ENCODE measurements around the gene CEP85L. TPM values are rescaled to one million over a fixed set of nuclear protein-coding genes. Genes with fewer than 3 reads are reported as not detected.

Gene CEP85L
- total and polyA plus RNA-seq, 2 of the 13 experiments (the other 11 are each of a cell fraction or from before 2014, with no cell fraction given) = 0.44 to 1.7 TPM

DNA sequence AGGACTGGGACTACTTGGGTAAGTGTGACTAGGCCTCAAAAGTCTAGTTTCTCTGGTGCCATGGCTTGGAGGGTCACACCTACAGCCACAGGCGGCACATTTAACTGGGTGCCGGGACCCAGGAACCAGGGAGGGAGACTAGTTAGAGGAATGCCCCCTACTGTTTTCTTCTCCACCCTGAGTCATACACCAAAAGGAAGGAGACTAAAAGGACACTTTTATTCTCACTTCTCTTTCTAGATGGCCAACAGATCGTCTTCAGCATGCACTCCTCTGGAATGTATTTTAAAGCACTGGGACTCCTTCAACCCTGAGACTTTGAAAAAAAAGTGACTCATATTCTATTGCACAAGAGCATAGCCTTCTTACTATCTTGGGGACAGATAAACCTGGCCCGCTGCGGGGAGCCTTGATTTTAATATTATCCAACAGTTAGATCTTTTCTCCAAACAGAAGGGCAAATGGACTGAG, 69.9 kb downstream of the CEP85L start:
- Histone ChIP-seq H3K4me2 (ENCODE audit: low read depth, low read length) (no peak overlapping the region), H3K79me2 (ENCODE audit: insufficient read depth, low read length) (no peaks in the 10 kb centered on the region), H3K4me3 (replicated peaks in 1 of 3; ENCODE audit: insufficient read depth in 1 of 3, low read depth in 2 of 3, low read length in 3 of 3) (no peak overlapping the region), H3K9me3 (ENCODE audit: low read length) (peaks cover 10% of the 10 kb centered on the region; the same call in 1 of the 2 replicates), H2AFZ (ENCODE audit: low read length) (no peak overlapping the region), H3K36me3 (replicated peaks in 1 of 2; ENCODE audit: control insufficient read depth in 1 of 2, insufficient read depth in 2 of 2, low read length in 2 of 2) (no peaks in the 10 kb centered on the region), H3K27me3 (ENCODE audit: control insufficient read depth in 1 of 2, insufficient read depth in 2 of 2, low read length in 2 of 2) (no peaks in the 10 kb centered on the region; a peak in 1 of 5 replicates), H4K20me1 (ENCODE audit: insufficient read depth, low read length) (no peaks in the 10 kb centered on the region), H3K27ac (ENCODE audit: extremely low read length, insufficient read depth, low read length) (no peak overlapping the region), H3K4me1 (ENCODE audit: insufficient read depth, low read length) (no peaks in the 10 kb centered on the region), H3K9ac (ENCODE audit: insufficient read depth, low read depth, low read length) (no peak overlapping the region)
- TF ChIP-seq KLF15 (CRISPR knock-in tag; IDR thresholded peaks at IDR 0.05; ENCODE audit: borderline replicate concordance) (no peak), CEBPB (IDR thresholded peaks at IDR 0.05; ENCODE audit: borderline replicate concordance, low read depth, low read length) (0 out of 2 replicates have a peak, but pooled peaks have one; percentile 15)
- POLR2A ChIA-PET = no interaction called here
- CTCF ChIA-PET (ENCODE audit: low intra/inter-chr PET ratio, low total read pairs) = interaction anchor here (1.2 to 2.0 kb wide), 3 partner anchors 298 to 741 kb away, joined by 8 to 25 read pairs (median 16); no protein-coding TSS in a partner anchor
- in situ Hi-C loops (cut with HindIII; ENCODE audit: extremely low pct_ligation_motif_present, low pct_unique_long_range_greater_than_20kb) = loop anchor here (25.0 kb wide), 2 partner anchors 594 to 744 kb away; no protein-coding TSS in a partner anchor
- intact Hi-C loops (cut with micrococcal nuclease; ENCODE audit: unreplicated experiment) = loop anchor here (2.0 to 10.0 kb wide), 2 partner anchors 17 to 1127 kb away; no protein-coding TSS in a partner anchor
- no peak for DNase-seq (ENCODE audit: low spot score)
- FAIRE-seq = no peak
- WGBS (ENCODE audit: low lambda C conversion rate) = 38% methylated on average over 5 of the region's 5 CpGs
- peak; percentile 29 for ATAC-seq
- BruUV-seq (replicated peaks) = no TSS peak

DNA sequence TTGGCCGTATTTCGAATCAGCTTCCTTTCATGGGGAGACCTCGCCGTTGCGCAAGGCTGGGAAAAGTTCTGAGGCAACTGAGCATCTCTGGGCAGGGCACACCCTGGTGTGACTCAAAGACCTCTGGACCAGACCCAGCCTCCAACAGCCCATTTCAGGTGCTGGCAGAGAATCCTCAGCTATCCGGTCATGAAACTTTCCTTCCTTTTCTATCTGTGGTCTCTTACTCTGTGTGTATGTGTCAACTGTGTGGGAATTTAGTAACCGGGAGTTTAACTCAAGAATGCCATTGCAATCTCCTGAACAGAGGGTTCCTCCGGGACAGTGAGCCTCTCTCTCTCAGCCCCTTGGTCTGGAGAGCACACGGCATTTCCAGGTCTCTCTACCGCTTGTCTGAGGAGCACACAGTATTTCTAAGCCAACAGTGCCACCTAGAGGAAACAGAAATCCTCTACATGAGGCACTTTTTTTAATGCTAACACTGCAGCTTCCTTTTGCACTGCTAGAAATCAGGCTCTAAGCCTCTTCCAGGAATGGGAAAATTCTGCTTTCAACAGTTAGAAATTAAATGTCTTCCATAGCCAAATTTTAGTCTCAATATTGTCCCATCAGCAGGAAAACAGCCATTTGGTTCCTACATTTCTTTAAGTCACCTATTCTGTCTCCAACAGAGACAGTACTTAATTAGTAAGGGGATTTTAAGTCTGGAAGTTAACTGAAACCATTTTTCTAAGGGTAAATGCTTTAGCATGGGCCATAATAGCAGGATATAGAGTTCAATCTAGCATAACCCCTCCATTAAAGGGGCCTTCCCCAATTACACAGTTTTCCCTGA, 70.6 kb downstream of the CEP85L start:
- H3K27ac ChIP-seq (ENCODE audit: extremely low read length, insufficient read depth, low read length) = no peak overlapping the region
- H3K9me3 ChIP-seq (ENCODE audit: low read length) = peaks cover 10% of the 10 kb centered on the region; the same call in 1 of the 2 replicates
- H4K20me1 ChIP-seq (ENCODE audit: insufficient read depth, low read length) = no peaks in the 10 kb centered on the region
- ATAC-seq (peak; percentile 97), FAIRE-seq (peak; percentile 98), DNase-seq (ENCODE audit: low spot score) (peak; percentile 75)
- no peak overlapping the region for H2AFZ ChIP-seq (ENCODE audit: low read length)
- H3K4me2 ChIP-seq (ENCODE audit: low read depth, low read length) = no peak overlapping the region
- intact Hi-C loops (cut with micrococcal nuclease; ENCODE audit: unreplicated experiment) (loop anchor here (1.0 to 10.0 kb wide), 4 partner anchors 16 to 1126 kb away; no protein-coding TSS in a partner anchor), in situ Hi-C loops (cut with HindIII; ENCODE audit: extremely low pct_ligation_motif_present, low pct_unique_long_range_greater_than_20kb) (loop anchor here (25.0 kb wide), 2 partner anchors 594 to 744 kb away; no protein-coding TSS in a partner anchor)
- no TSS peak for BruUV-seq (replicated peaks)
- no peaks in the 10 kb centered on the region for H3K36me3 ChIP-seq (replicated peaks in 1 of 2; ENCODE audit: control insufficient read depth in 1 of 2, insufficient read depth in 2 of 2, low read length in 2 of 2)
- H3K4me3 ChIP-seq (replicated peaks in 1 of 3; ENCODE audit: insufficient read depth in 1 of 3, low read depth in 2 of 3, low read length in 3 of 3) = no peak overlapping the region
- H3K79me2 ChIP-seq (ENCODE audit: insufficient read depth, low read length) = no peaks in the 10 kb centered on the region
- POLR2A ChIA-PET = no interaction called here
- CTCF ChIA-PET (ENCODE audit: low intra/inter-chr PET ratio, low total read pairs) = interaction anchor here (0.6 to 2.0 kb wide), 4 partner anchors 172 to 740 kb away, joined by 3 to 25 read pairs (median 12); no protein-coding TSS in a partner anchor
- H3K27me3 ChIP-seq (ENCODE audit: control insufficient read depth in 1 of 2, insufficient read depth in 2 of 2, low read length in 2 of 2) = no peaks in the 10 kb centered on the region; a peak in 1 of 5 replicates
- H3K4me1 ChIP-seq (ENCODE audit: insufficient read depth, low read length) = no peaks in the 10 kb centered on the region
- WGBS (ENCODE audit: low lambda C conversion rate) = 42% methylated on average over 10 of the region's 10 CpGs
- H3K9ac ChIP-seq (ENCODE audit: insufficient read depth, low read depth, low read length) = no peak overlapping the region
- TF ChIP-seq ZNF501 (CRISPR knock-in tag; IDR thresholded peaks at IDR 0.05) (peak; percentile 65; the same call in 1 of the 2 replicates), ZNF430 (CRISPR knock-in tag; IDR thresholded peaks at IDR 0.05) (no peak), HNRNPH1 (optimal IDR thresholded peaks at IDR 0.05; ENCODE audit: low read depth, low read length) (no peak), ZC3H4 (CRISPR knock-in tag; IDR thresholded peaks at IDR 0.05; ENCODE audit: borderline replicate concordance) (no peak), CEBPB (IDR thresholded peaks at IDR 0.05; ENCODE audit: borderline replicate concordance, low read depth, low read length) (peak; percentile 68), SP1 (IDR thresholded peaks at IDR 0.05) (no peak), SP1 (CRISPR knock-in tag; IDR thresholded peaks at IDR 0.05) (no peak), MED1 (CRISPR knock-in tag; IDR thresholded peaks at IDR 0.05) (no peak), SMC3 (IDR thresholded peaks at IDR 0.05; ENCODE audit: low read length) (peak; percentile 91), ERF (CRISPR knock-in tag; IDR thresholded peaks at IDR 0.05) (peak; percentile 21; the same call in 1 of the 2 replicates), SOX6 (IDR thresholded peaks at IDR 0.05) (no peak), SOX6 (CRISPR knock-in tag; IDR thresholded peaks at IDR 0.05) (no peak), MAFK (conservative IDR thresholded peaks at IDR 0.05 in 1 of 2, IDR thresholded peaks at IDR 0.05 in 1 of 2; ENCODE audit: low read length in 2 of 2) (peak; percentile 45 to 64)

Measured in HepG2 (cell line).